Keratinocyte (primary cell): ENCODE results near the gene E2F7. TPM values are rescaled to one million over a fixed set of nuclear protein-coding genes. Genes with fewer than 3 reads are reported as not detected.

Experiments
- DNase-seq: peaks from one replicate; pipeline ENCODE4 v3.0.0-alpha.2; 2011; ENCODE audit warnings: low read depth, missing footprints, low spot score
- FAIRE-seq: peaks from 2 replicates; lab custom pipeline; 2011; peaks lifted over from hg19 to GRCh38; lab: Jason Lieb, UNC
- H2AFZ ChIP-seq: 2 replicates; pipeline ENCODE4 v1.6.0; 2012; ENCODE audit warnings: low read length, control low read depth, inconsistent platforms; ENCODE audit not compliant: control insufficient read depth
- H3K27ac ChIP-seq: 2 replicates; pipeline ENCODE4 v1.5.1; 2011; ENCODE audit warnings: low read length; ENCODE audit not compliant: control insufficient read depth, insufficient read depth
- H3K27me3 ChIP-seq: 3 replicates; pipeline ENCODE4 v1.6.0; 2011; ENCODE audit warnings: low read length; ENCODE audit not compliant: control insufficient read depth, insufficient read depth; ENCODE audit errors: extremely low read depth
- H3K36me3 ChIP-seq, 2 experiments: 2 replicates in 1 of 2; 3 replicates in 1 of 2; pipeline ENCODE4 v1.5.1; 2011; ENCODE audit warnings: low read length in 2 of 2, mild to moderate bottlenecking in 1 of 2; ENCODE audit not compliant: control insufficient read depth in 2 of 2, insufficient read depth in 2 of 2; ENCODE audit errors: extremely low read depth in 1 of 2
- H3K4me1 ChIP-seq: 3 replicates; pipeline ENCODE4 v1.5.1; 2011; ENCODE audit warnings: low read length; ENCODE audit not compliant: control insufficient read depth, insufficient read depth; ENCODE audit errors: extremely low read depth
- H3K4me2 ChIP-seq: 3 replicates; pipeline ENCODE4 v1.6.0; 2011; ENCODE audit warnings: low read depth, low read length; ENCODE audit not compliant: control insufficient read depth, insufficient read depth; ENCODE audit errors: extremely low read depth
- H3K4me3 ChIP-seq, 3 experiments: fragments of 200-600 bp in 1 of 3; sonication (generic) in 1 of 3; 2 replicates in 2 of 3; 3 replicates in 1 of 3; pipeline ENCODE4 v1.5.1; 2011 to 2016; ENCODE audit warnings: low read length in 3 of 3, mild to moderate bottlenecking in 3 of 3, control low read depth in 2 of 3, inconsistent platforms in 1 of 3, low read depth in 1 of 3, mixed read lengths in 1 of 3, mixed run types in 1 of 3, moderate library complexity in 1 of 3; ENCODE audit not compliant: control insufficient read depth in 2 of 3, insufficient read depth in 2 of 3; ENCODE audit errors: extremely low read depth in 1 of 3
- H3K79me2 ChIP-seq: 2 replicates; pipeline ENCODE4 v1.6.0; 2012; ENCODE audit warnings: low read length; ENCODE audit not compliant: control insufficient read depth, insufficient read depth
- H3K9ac ChIP-seq: 3 replicates; pipeline ENCODE4 v1.6.0; 2011; ENCODE audit warnings: low read length; ENCODE audit not compliant: control insufficient read depth, insufficient read depth; ENCODE audit errors: extremely low read depth
- H3K9me1 ChIP-seq: 3 replicates; pipeline ENCODE4 v1.6.0; 2011; ENCODE audit warnings: low read length; ENCODE audit not compliant: control insufficient read depth, insufficient read depth; ENCODE audit errors: extremely low read depth
- H3K9me3 ChIP-seq: 2 replicates; pipeline ENCODE4 v1.5.1; 2012; ENCODE audit warnings: low read depth, low read length; ENCODE audit not compliant: control insufficient read depth
- H4K20me1 ChIP-seq: 3 replicates; pipeline ENCODE4 v1.6.0; 2011; ENCODE audit warnings: low read length; ENCODE audit not compliant: control insufficient read depth, insufficient read depth; ENCODE audit errors: extremely low read depth
- EZH2 ChIP-seq: IDR thresholded peaks from one replicate; pipeline ENCODE4 v1.6.1; 2012; ENCODE audit warnings: inconsistent platforms, mild to moderate bottlenecking, low read length, moderate library complexity
- dilution Hi-C: fragments of 300-500 bp; cut with MboI; formaldehyde crosslinking; loops from one replicate; pipeline ENCODE4 v1.7.0; 2020; ENCODE audit warnings: low sequenced_read_pairs; ENCODE audit not compliant: extremely low pct_ligation_motif_present
- polyA plus RNA-seq, 5 experiments: library from polyadenylated mRNA; depleted of rRNA in 3 of 5; stranded (reverse) in 3 of 5; stranded (forward) in 1 of 5; unstranded in 1 of 5; fragments of >200 nt; gene quantifications; 1 replicate in 1 of 5; 2 replicates in 3 of 5; 3 replicates in 1 of 5; pipeline versions ENCODE4 v1.2.1 to v1.2.3, GENCODE V29; 2011 to 2012; ENCODE audit warnings: missing spikeins in 2 of 5, low read depth in 1 of 5, low replicate concordance in 1 of 5
- TF ChIP-seq, protein P1 (sequence below), 3 experiments: IDR thresholded peaks in 1 of 3; conservative IDR thresholded peaks in 1 of 3; optimal IDR thresholded peaks in 1 of 3; 2 replicates in 2 of 3; 3 replicates in 1 of 3; pipeline versions ENCODE3 to v1.5.1; 2011; ENCODE audit warnings: low read length in 3 of 3, mild to moderate bottlenecking in 3 of 3, moderate library complexity in 2 of 3, control low read depth in 1 of 3, inconsistent platforms in 1 of 3; ENCODE audit not compliant: insufficient read depth in 2 of 3; ENCODE audit errors: extremely low read depth in 1 of 3

Gene E2F7
- polyA plus RNA-seq, 1 donor (not counting 4 experiments of a cell fraction or from before 2014, with no cell fraction given): 9.9 TPM

DNA sequence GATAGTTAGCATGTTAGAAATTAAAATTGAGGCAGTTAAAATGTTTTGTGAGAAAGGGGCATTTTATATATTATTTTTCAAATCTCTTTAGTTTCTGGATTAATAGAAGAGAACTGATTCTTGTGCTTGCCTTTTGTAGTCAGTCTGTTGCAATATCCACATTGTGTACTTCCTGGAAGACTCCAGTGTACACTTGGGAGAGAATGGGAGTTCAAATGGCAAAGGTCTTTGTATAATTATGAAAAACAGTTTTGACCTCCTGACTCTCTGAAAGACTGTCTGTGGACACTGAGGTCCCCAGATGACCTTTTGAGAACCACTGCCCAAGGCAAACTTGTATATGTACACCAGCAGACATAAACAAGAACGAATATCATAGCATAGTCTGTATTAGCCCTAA lies 12.1 kb downstream of the E2F7 start:
- FAIRE-seq (no peak), DNase-seq (no peak)
- H3K36me3 ChIP-seq: peaks cover 4 to 19% of the 10 kb centered on the region in 2 experiments
- H3K79me2 ChIP-seq: peaks cover 10% of the 10 kb centered on the region
- dilution Hi-C loops: no loop called here
- H3K9me1 ChIP-seq: no peaks in the 10 kb centered on the region
- H3K4me2 ChIP-seq: no peak overlapping the region
- H3K9me3 ChIP-seq: no peaks in the 10 kb centered on the region
- H3K27ac ChIP-seq: no peak overlapping the region
- H3K27me3 ChIP-seq: no peaks in the 10 kb centered on the region
- TF ChIP-seq, protein P1, sequence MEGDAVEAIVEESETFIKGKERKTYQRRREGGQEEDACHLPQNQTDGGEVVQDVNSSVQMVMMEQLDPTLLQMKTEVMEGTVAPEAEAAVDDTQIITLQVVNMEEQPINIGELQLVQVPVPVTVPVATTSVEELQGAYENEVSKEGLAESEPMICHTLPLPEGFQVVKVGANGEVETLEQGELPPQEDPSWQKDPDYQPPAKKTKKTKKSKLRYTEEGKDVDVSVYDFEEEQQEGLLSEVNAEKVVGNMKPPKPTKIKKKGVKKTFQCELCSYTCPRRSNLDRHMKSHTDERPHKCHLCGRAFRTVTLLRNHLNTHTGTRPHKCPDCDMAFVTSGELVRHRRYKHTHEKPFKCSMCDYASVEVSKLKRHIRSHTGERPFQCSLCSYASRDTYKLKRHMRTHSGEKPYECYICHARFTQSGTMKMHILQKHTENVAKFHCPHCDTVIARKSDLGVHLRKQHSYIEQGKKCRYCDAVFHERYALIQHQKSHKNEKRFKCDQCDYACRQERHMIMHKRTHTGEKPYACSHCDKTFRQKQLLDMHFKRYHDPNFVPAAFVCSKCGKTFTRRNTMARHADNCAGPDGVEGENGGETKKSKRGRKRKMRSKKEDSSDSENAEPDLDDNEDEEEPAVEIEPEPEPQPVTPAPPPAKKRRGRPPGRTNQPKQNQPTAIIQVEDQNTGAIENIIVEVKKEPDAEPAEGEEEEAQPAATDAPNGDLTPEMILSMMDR (optimal IDR thresholded peaks at IDR 0.05 in 1 of 3, IDR thresholded peaks at IDR 0.05 in 1 of 3, conservative IDR thresholded peaks at IDR 0.05 in 1 of 3; ENCODE audit: extremely low read depth in 1 of 3, insufficient read depth in 2 of 3, low read length in 3 of 3): no peak
- no peak for TF ChIP-seq EZH2
- no peaks in the 10 kb centered on the region for H3K4me1 ChIP-seq
- no peak overlapping the region for H3K9ac ChIP-seq
- H2AFZ ChIP-seq: no peak overlapping the region
- no peak overlapping the region for H3K4me3 ChIP-seq
- no peaks in the 10 kb centered on the region for H4K20me1 ChIP-seq

DNA sequence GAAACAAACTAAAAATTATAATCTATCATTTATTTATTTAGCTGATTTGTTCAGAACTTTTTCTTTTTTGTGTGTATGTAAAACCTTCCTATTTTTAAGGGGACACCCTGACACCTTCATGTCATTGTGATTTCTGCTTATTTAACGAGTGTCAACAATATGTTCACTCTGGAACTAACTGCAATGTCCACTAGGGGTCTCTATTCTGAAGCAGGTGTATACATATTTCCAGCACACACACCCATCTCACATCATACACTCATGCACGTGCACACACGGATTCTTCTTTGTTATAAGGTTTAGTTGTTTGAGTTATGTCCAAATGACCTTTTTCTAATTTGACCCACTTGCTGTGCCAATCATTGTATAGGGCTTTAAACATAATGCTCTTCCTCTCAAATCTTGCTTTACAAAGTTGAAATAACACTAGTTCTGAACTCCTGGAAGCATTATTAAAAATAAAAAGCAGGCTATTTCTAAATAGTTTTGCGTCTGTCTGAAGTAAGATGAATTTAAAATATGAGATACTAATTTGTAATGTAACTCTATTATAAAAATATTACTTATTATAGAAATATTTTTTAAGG lies 15.5 kb downstream of the E2F7 start:
- FAIRE-seq (peak; percentile 78), DNase-seq (peak; percentile 41)
- H3K4me1 ChIP-seq: no peaks in the 10 kb centered on the region
- H3K27me3 ChIP-seq: no peaks in the 10 kb centered on the region
- H3K9me1 ChIP-seq: no peaks in the 10 kb centered on the region
- H3K4me2 ChIP-seq: no peak overlapping the region
- H3K36me3 ChIP-seq: peaks cover 6 to 37% of the 10 kb centered on the region in 2 experiments
- H3K9me3 ChIP-seq: no peaks in the 10 kb centered on the region
- H2AFZ ChIP-seq: no peak overlapping the region
- TF ChIP-seq, protein P1 (optimal IDR thresholded peaks at IDR 0.05 in 1 of 3, IDR thresholded peaks at IDR 0.05 in 1 of 3, conservative IDR thresholded peaks at IDR 0.05 in 1 of 3; ENCODE audit: extremely low read depth in 1 of 3, insufficient read depth in 2 of 3, low read length in 3 of 3): peak; percentile 59 to 72 (median 64)
- TF ChIP-seq EZH2: no peak
- no peak overlapping the region for H3K27ac ChIP-seq
- peaks cover 3% of the 10 kb centered on the region for H3K79me2 ChIP-seq
- no peaks in the 10 kb centered on the region for H4K20me1 ChIP-seq
- dilution Hi-C loops: no loop called here
- no peak overlapping the region for H3K9ac ChIP-seq
- H3K4me3 ChIP-seq: no peak overlapping the region
